H9 (cell line): ENCODE results near the gene FSTL4. TPM values are rescaled to one million over a fixed set of nuclear protein-coding genes. Genes with fewer than 3 reads are reported as not detected.
A peak's percentile ranks its signal among the peaks of the same experiment; 100 is the strongest.

Experiments
- DNase-seq: peaks from one replicate; pipeline ENCODE4 v3.0.0-alpha.2; 2017
- H2AFZ ChIP-seq: one replicate; pipeline ENCODE4 v1.6.1; 2013; ENCODE audit warnings: mild to moderate bottlenecking, low read length, control low read depth, moderate library complexity
- H2AK5ac ChIP-seq: 2 replicates; pipeline ENCODE4 v1.6.1; 2013; ENCODE audit warnings: low read length, control low read depth, mixed read lengths; ENCODE audit not compliant: insufficient read length
- H2BK120ac ChIP-seq: one replicate; pipeline ENCODE4 v1.6.1; 2013; ENCODE audit warnings: low read depth, mild to moderate bottlenecking, low read length, control low read depth, inconsistent platforms; ENCODE audit not compliant: poor library complexity, severe bottlenecking
- H2BK12ac ChIP-seq: 2 replicates; pipeline ENCODE4 v1.6.1; 2013; ENCODE audit warnings: low read length, control low read depth, mixed read lengths, low read depth; ENCODE audit not compliant: insufficient read length
- H2BK15ac ChIP-seq: 2 replicates; pipeline ENCODE4 v1.6.1; 2013; ENCODE audit warnings: low read depth, low read length, control low read depth
- H2BK20ac ChIP-seq: one replicate; pipeline ENCODE4 v1.6.1; 2013; ENCODE audit warnings: low read depth, mild to moderate bottlenecking, low read length, control low read depth, inconsistent platforms; ENCODE audit not compliant: poor library complexity, severe bottlenecking
- H2BK5ac ChIP-seq: 2 replicates; pipeline ENCODE4 v1.6.1; 2013; ENCODE audit warnings: low read length, control low read depth, mixed read lengths; ENCODE audit not compliant: insufficient read length
- H3K14ac ChIP-seq: 2 replicates; pipeline ENCODE4 v1.6.1; 2013; ENCODE audit warnings: low read length, control low read depth; ENCODE audit not compliant: insufficient read depth
- H3K18ac ChIP-seq: 2 replicates; pipeline ENCODE4 v1.6.1; 2013; ENCODE audit warnings: low read depth, mild to moderate bottlenecking, mixed read lengths, low read length, control low read depth; ENCODE audit not compliant: insufficient read length
- H3K23ac ChIP-seq: 2 replicates; pipeline ENCODE4 v1.6.1; 2013; ENCODE audit warnings: low read length, control low read depth, mixed read lengths, low read depth; ENCODE audit not compliant: insufficient read length
- H3K23me2 ChIP-seq: 2 replicates; pipeline ENCODE4 v1.6.1; 2013; ENCODE audit warnings: low read depth, mild to moderate bottlenecking, mixed read lengths, low read length, control low read depth; ENCODE audit not compliant: insufficient read length, poor library complexity, severe bottlenecking
- H3K27ac ChIP-seq: 2 replicates; pipeline ENCODE4 v1.5.1; 2013; ENCODE audit warnings: low read length, control low read depth, mixed read lengths, low read depth; ENCODE audit not compliant: insufficient read length
- H3K27me3 ChIP-seq: 2 replicates; pipeline ENCODE4 v1.6.1; 2013; ENCODE audit warnings: low read length, control low read depth, inconsistent platforms; ENCODE audit not compliant: insufficient read depth
- H3K4ac ChIP-seq: 2 replicates; pipeline ENCODE4 v1.6.1; 2013; ENCODE audit warnings: low read depth, mild to moderate bottlenecking, control low read depth, inconsistent platforms, low read length, moderate library complexity
- H3K4me1 ChIP-seq: 2 replicates; pipeline ENCODE4 v1.6.1; 2013; ENCODE audit warnings: low read length, control low read depth, inconsistent platforms; ENCODE audit not compliant: insufficient read depth
- H3K4me2 ChIP-seq: 2 replicates; pipeline ENCODE4 v1.6.1; 2013; ENCODE audit warnings: low read length, control low read depth, mixed read lengths; ENCODE audit not compliant: insufficient read length, insufficient read depth
- H3K56ac ChIP-seq: 2 replicates; pipeline ENCODE4 v1.6.1; 2013; ENCODE audit warnings: low read depth, mild to moderate bottlenecking, mixed read lengths, low read length, control low read depth; ENCODE audit not compliant: insufficient read length
- H3K79me1 ChIP-seq: 2 replicates; pipeline ENCODE4 v1.6.1; 2013; ENCODE audit warnings: low read depth, mild to moderate bottlenecking, moderate library complexity, low read length, control low read depth, inconsistent platforms; ENCODE audit not compliant: insufficient read depth, poor library complexity, severe bottlenecking
- H3K79me2 ChIP-seq: 2 replicates; pipeline ENCODE4 v1.6.1; 2013; ENCODE audit warnings: low read length, control low read depth, inconsistent platforms; ENCODE audit not compliant: insufficient read depth
- H3K9ac ChIP-seq: 2 replicates; pipeline ENCODE4 v1.6.1; 2013; ENCODE audit warnings: low read length, control low read depth, mixed read lengths; ENCODE audit not compliant: insufficient read length; ENCODE audit errors: extremely low read depth
- H3K9me3 ChIP-seq: one replicate; pipeline ENCODE4 v1.6.1; 2013; ENCODE audit warnings: low read depth, low read length, inconsistent platforms; ENCODE audit not compliant: control insufficient read depth
- H3T11ph ChIP-seq: one replicate; pipeline ENCODE4 v1.6.1; 2013; ENCODE audit warnings: mild to moderate bottlenecking, low read length, control low read depth, inconsistent platforms
- H4K20me1 ChIP-seq: one replicate; pipeline ENCODE4 v1.6.1; 2013; ENCODE audit not compliant: control insufficient read depth, insufficient read length, insufficient read depth
- H4K5ac ChIP-seq: 2 replicates; pipeline ENCODE4 v1.6.1; 2013; ENCODE audit warnings: low read depth, mild to moderate bottlenecking, mixed read lengths, low read length, control low read depth; ENCODE audit not compliant: insufficient read length
- H4K8ac ChIP-seq: replicated peaks from 2 replicates; pipeline ENCODE4 v1.6.1; 2013; ENCODE audit warnings: low read length, control low read depth, mixed read lengths, low read depth; ENCODE audit not compliant: insufficient read length
- H4K91ac ChIP-seq: 2 replicates; pipeline ENCODE4 v1.6.1; 2013; ENCODE audit warnings: low read depth, mild to moderate bottlenecking, moderate library complexity, mixed read lengths, low read length, control low read depth; ENCODE audit not compliant: insufficient read length
- H3K27ac Mint-ChIP-seq, 3 experiments: 2 replicates in 2 of 3; 3 replicates in 1 of 3; pipeline ENCODE4 v1.8.0; 2020 to 2021; ENCODE audit warnings: mixed read lengths in 3 of 3, mild to moderate bottlenecking in 1 of 3, moderate library complexity in 1 of 3
- H3K27me3 Mint-ChIP-seq: 2 replicates; pipeline ENCODE4 v1.8.0; 2021; ENCODE audit warnings: low read depth, mild to moderate bottlenecking, moderate library complexity, mixed read lengths
- H3K36me3 Mint-ChIP-seq, 3 experiments: 2 replicates in 2 of 3; 3 replicates in 1 of 3; pipeline ENCODE4 v1.8.0; 2020 to 2021; ENCODE audit warnings: low read depth in 3 of 3, mixed read lengths in 3 of 3; ENCODE audit not compliant: insufficient read depth in 1 of 3
- H3K4me1 Mint-ChIP-seq, 2 experiments: 2 replicates each; pipeline ENCODE4 v1.8.0; 2020; ENCODE audit warnings: mixed read lengths in 2 of 2
- H3K4me3 Mint-ChIP-seq, 2 experiments: 2 replicates in 1 of 2; 3 replicates in 1 of 2; pipeline ENCODE4 v1.8.0; 2020 to 2021; ENCODE audit warnings: mild to moderate bottlenecking in 2 of 2, mixed read lengths in 2 of 2, moderate library complexity in 1 of 2
- H3K9me3 Mint-ChIP-seq, 2 experiments: 2 replicates in 1 of 2; 3 replicates in 1 of 2; pipeline ENCODE4 v1.8.0; 2020; ENCODE audit warnings: mild to moderate bottlenecking in 2 of 2, mixed read lengths in 2 of 2, moderate library complexity in 1 of 2
- CTCF ChIP-seq: fragments of 200-600 bp; sonication (generic); conservative IDR thresholded peaks from 3 replicates; pipeline ENCODE4 v1.8.0; 2021; ENCODE audit warnings: antibody characterized with exemption, mild to moderate bottlenecking
- WGBS: extraction: QIAGEN DNeasy Blood & Tissue Kit; methylation state at CpG from one replicate; pipeline ENCODE4 v1.1.7; 2013; ENCODE audit warnings: missing lambda C conversion rate, low lambda C conversion rate, mixed read lengths; ENCODE audit not compliant: insufficient read length; ENCODE audit errors: extremely low coverage; 5-methylcytosine and 5-hydroxymethylcytosine counted together
- total RNA-seq: library from RNA; stranded (reverse); gene quantifications from 2 replicates; pipeline ENCODE4 v1.2.1, GENCODE V29; 2021

The FSTL4 gene
- total RNA-seq, 1 experiment from 2014 or later, result 5.7 TPM

- H3K4me2 ChIP-seq, result no peak overlapping the region
- no peaks in the 10 kb centered on the region for H3K9me3 ChIP-seq
- H3K9ac ChIP-seq, result no peak overlapping the region
- H3K27me3 ChIP-seq, result no peaks in the 10 kb centered on the region
- peak; percentile 7 for DNase-seq
- no CpG with 5 or more reads among the region's 4 CpGs for WGBS
- no peak overlapping the region for H2BK12ac ChIP-seq
- no peak overlapping the region for H2BK5ac ChIP-seq
- no peak overlapping the region for H3K27ac Mint-ChIP-seq
- no peak overlapping the region for H4K5ac ChIP-seq
- H2BK15ac ChIP-seq, result no peak overlapping the region
- no peak overlapping the region for H3K4ac ChIP-seq
- no peak overlapping the region for H2BK20ac ChIP-seq
- H3K18ac ChIP-seq, result no peak overlapping the region
- H3K9me3 Mint-ChIP-seq, result no peaks in the 10 kb centered on the region
- H3K4me1 Mint-ChIP-seq, result peaks cover 19 to 26% of the 10 kb centered on the region in 2 experiments
- H3K79me2 ChIP-seq, result no peaks in the 10 kb centered on the region
- H3K4me3 Mint-ChIP-seq, result no peak overlapping the region
- no peak overlapping the region for H3K27ac ChIP-seq
- H4K20me1 ChIP-seq, result no peaks in the 10 kb centered on the region
- no peaks in the 10 kb centered on the region for H3K79me1 ChIP-seq
- H2AK5ac ChIP-seq, result no peak overlapping the region
- no peak overlapping the region for H4K8ac ChIP-seq
- H2AFZ ChIP-seq, result no peak overlapping the region
- peaks cover 3% of the 10 kb centered on the region; the same call in 1 of the 2 replicates for H3K27me3 Mint-ChIP-seq
- no peaks in the 10 kb centered on the region for H3K23me2 ChIP-seq
- H3K4me1 ChIP-seq, result peaks cover 5% of the 10 kb centered on the region; the same call in 1 of the 2 replicates
- no peak overlapping the region for H3K14ac ChIP-seq
- no peak for TF ChIP-seq CTCF
- H2BK120ac ChIP-seq, result no peak overlapping the region
- no peak overlapping the region for H4K91ac ChIP-seq
- H3T11ph ChIP-seq, result no peak overlapping the region
- H3K56ac ChIP-seq, result no peak overlapping the region
- no peaks in the 10 kb centered on the region; a peak in 1 of 7 replicates for H3K36me3 Mint-ChIP-seq
- H3K23ac ChIP-seq, result no peak overlapping the region
Observed at GRCh38 chr5:133387091-133387490, 225.2 kb downstream of the FSTL4 start.
